ENCODE measurements around the gene CSF2.

CSF2 gene

GRCh38 chr5:132095424-132095972 is 21.9 kb downstream of the CSF2 start:
- H3K4me3 ChIP-seq: no peak overlapping the region

DNA sequence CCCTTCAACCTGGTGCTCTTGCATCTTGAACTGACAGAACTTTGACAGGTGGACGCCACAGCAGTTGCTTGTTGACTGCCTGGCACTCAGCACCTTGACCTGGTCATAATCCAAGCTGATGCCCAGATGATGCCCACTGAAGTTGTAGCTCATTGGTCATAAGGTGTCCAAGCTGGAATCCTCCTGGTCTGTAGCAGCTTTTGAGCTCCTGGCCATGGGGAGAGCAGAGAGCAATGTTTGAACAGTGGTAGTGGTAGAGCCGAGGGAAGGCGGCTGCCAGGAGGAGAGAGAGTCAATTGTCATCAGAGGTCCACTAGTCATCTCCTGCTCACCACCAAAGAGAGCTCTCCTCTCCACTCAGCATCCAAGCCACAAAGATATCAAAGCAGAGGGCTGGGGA is 23.3 kb downstream of the CSF2 start:
- H3K9ac ChIP-seq: no peak overlapping the region
- no peak for TF ChIP-seq Cebpa-rat (IDR thresholded peaks at IDR 0.05)
- no peak overlapping the region for H3K4me3 ChIP-seq
- H3K9me3 ChIP-seq: no peaks in the 10 kb centered on the region
- H3K4me1 ChIP-seq: peaks cover 53% of the 10 kb centered on the region
- no peak overlapping the region for H3K27ac ChIP-seq
- no peaks in the 10 kb centered on the region for H4K20me1 ChIP-seq
- no peaks in the 10 kb centered on the region for H3K36me3 ChIP-seq
- H3K4me2 ChIP-seq: no peak overlapping the region
- H3K27me3 ChIP-seq: no peaks in the 10 kb centered on the region

More at GRCh38 chr5:132095424-132095972, 21.9 kb downstream of the CSF2 start:
- H3K27me3 ChIP-seq: no peaks in the 10 kb centered on the region
- no peak for TF ChIP-seq Cebpa-rat (IDR thresholded peaks at IDR 0.05)
- H3K9me3 ChIP-seq: no peaks in the 10 kb centered on the region
- H3K4me1 ChIP-seq: peaks cover 39% of the 10 kb centered on the region
- no peaks in the 10 kb centered on the region for H4K20me1 ChIP-seq
- H3K4me2 ChIP-seq: peak overlapping the region; percentile 68
- no peak overlapping the region for H3K9ac ChIP-seq
- H3K27ac ChIP-seq: 0 out of 2 replicates have a peak overlapping the region, but pooled peaks have one; percentile 25
- no peaks in the 10 kb centered on the region for H3K36me3 ChIP-seq

DNA sequence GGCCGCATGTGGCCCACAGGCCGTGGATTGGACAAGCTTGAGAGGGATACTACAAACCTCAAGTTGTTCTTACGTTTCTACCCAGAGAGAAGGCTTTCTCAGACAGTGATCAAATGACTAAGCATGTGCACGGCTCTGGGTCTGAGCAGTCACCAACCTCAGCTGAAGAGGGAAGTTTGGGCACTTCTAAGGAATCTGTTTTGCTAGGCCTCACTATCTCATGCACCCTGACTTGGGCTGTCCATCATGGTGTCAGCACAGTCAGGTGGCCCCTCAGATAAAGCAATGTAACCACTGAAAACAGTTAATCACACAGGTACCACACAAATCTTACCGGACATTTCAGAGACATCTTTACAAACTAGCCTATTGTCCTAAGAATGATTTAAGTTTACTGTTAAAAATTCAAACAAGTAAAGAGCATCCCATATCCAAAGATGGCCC is 24.6 kb downstream of the CSF2 start:
- no peaks in the 10 kb centered on the region for H3K36me3 ChIP-seq
- H3K27me3 ChIP-seq: no peaks in the 10 kb centered on the region
- H3K9me3 ChIP-seq: no peaks in the 10 kb centered on the region
- H3K9ac ChIP-seq: no peak overlapping the region
- H3K27ac ChIP-seq: no peak overlapping the region
- H3K4me2 ChIP-seq: no peak overlapping the region
- TF ChIP-seq Cebpa-rat (IDR thresholded peaks at IDR 0.05): no peak
- no peak overlapping the region for H3K4me3 ChIP-seq
- H3K4me1 ChIP-seq: peaks cover 66% of the 10 kb centered on the region
- no peaks in the 10 kb centered on the region for H4K20me1 ChIP-seq

DNA sequence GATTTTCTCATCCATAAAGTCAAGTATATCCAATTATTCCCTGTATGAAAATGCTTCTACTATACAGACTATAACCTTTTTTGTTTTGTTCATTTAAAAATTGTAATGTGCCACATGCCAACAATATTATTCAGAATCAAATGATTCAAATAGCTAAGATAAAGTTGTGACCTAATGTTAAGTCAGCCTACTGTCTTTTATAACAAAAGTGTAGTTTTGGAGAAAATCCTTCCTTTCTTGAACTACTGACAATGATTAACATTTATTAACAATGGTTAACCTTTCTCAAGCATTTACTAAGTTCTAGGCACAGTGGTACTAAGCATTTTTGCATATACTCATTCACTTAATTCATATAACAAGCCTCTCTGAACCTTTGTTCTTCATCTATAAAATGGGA is 25.0 kb downstream of the CSF2 start:
- Histone ChIP-seq H3K4me3 (no peak overlapping the region), H3K9me3 (no peaks in the 10 kb centered on the region), H4K20me1 (no peaks in the 10 kb centered on the region), H3K27me3 (no peaks in the 10 kb centered on the region), H3K27ac (no peak overlapping the region), H3K9ac (no peak overlapping the region), H3K36me3 (no peaks in the 10 kb centered on the region), H3K4me1 (peaks cover 70% of the 10 kb centered on the region), H3K4me2 (no peak overlapping the region)
- no peak for TF ChIP-seq Cebpa-rat (IDR thresholded peaks at IDR 0.05)

DNA sequence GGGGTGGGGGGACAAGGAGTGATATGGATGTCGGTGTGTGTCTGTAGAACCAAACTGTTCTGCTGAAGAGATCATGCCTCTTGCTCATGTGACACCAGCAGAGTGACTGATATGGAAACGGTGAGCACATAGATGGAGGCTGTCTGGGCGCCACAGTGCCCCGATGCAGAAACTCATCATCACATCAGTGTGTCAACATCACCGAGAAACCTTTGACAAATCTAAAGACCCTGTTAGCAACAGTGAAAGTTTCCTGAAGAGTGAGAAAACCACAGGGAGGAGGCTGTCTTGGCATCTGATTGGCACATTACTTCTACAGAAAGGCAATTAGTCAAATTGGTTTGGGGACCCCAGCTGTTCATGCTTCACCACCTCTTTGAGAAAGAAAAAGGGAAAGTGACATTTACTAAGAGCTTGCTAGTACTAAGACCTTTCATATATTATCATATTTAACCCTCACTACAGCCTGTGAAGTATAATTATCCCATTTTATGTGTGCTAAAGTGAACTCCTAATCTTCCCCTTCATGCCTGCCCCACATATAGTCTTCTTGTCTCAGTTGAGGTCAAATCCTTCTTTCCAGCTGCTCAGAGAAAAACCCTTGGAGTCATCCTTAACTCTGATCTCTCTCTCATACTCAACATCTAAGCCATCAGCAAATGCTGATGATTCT is 25.6 kb downstream of the CSF2 start:
- Histone ChIP-seq H3K27ac (no peak overlapping the region), H3K4me2 (peak overlapping the region; percentile 21), H3K36me3 (no peaks in the 10 kb centered on the region), H3K27me3 (no peaks in the 10 kb centered on the region), H3K9me3 (no peaks in the 10 kb centered on the region), H3K4me1 (peaks cover 71% of the 10 kb centered on the region), H4K20me1 (no peaks in the 10 kb centered on the region), H3K4me3 (no peak overlapping the region), H3K9ac (no peak overlapping the region)
- TF ChIP-seq Cebpa-rat (IDR thresholded peaks at IDR 0.05): no peak

GRCh38 chr5:132099905-132100304 is 26.3 kb downstream of the CSF2 start:
- Histone ChIP-seq H3K4me1 (peaks cover 71% of the 10 kb centered on the region), H3K9ac (no peak overlapping the region), H3K36me3 (no peaks in the 10 kb centered on the region), H4K20me1 (no peaks in the 10 kb centered on the region), H3K4me3 (no peak overlapping the region), H3K4me2 (peak overlapping the region; percentile 21), H3K27ac (no peak overlapping the region), H3K27me3 (no peaks in the 10 kb centered on the region), H3K9me3 (no peaks in the 10 kb centered on the region)
- no peak for TF ChIP-seq Cebpa-rat (IDR thresholded peaks at IDR 0.05)

DNA sequence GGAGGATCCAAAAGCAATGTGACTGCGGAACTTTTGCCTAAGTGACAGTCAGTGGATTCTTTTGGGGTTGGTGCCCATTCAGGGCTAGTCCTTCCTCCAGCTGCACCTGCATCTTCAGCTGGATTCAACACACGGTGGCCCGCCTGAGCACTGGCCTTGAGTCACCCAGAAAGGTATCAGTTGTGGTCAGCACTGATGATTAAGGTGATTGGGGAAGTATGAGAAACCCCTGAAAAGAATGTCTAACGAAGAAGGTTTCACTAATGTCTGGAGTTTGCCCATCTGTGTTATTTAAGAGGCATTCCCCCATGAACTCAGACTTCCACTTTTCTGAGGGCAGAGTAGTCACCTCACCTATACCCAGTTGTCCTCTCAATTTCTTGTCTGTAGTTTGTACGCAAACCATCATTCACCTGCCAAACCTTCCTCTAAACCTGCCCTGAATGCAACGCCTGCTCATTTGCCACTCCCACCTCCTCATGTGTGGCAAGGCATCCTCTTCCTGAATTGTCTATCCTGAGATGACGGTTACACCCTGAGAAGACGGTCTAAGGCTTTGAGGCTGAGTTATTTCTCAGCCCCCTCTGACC is 27.2 kb downstream of the CSF2 start:
- Histone ChIP-seq H3K9me3 (no peaks in the 10 kb centered on the region), H3K9ac (no peak overlapping the region), H3K4me2 (peak overlapping the region; percentile 86), H3K4me3 (no peak overlapping the region), H3K27me3 (no peaks in the 10 kb centered on the region), H3K36me3 (no peaks in the 10 kb centered on the region), H3K27ac (peak overlapping the region; percentile 70), H3K4me1 (peaks cover 70% of the 10 kb centered on the region), H4K20me1 (no peaks in the 10 kb centered on the region)
- no peak for TF ChIP-seq Cebpa-rat (IDR thresholded peaks at IDR 0.05)

- Histone ChIP-seq H3K4me1 (peaks cover 67% of the 10 kb centered on the region), H3K9ac (no peak overlapping the region), H3K9me3 (no peaks in the 10 kb centered on the region), H3K36me3 (no peaks in the 10 kb centered on the region), H4K20me1 (no peaks in the 10 kb centered on the region), H3K27ac (peak overlapping the region; percentile 70), H3K4me2 (peak overlapping the region; percentile 86), H3K27me3 (no peaks in the 10 kb centered on the region), H3K4me3 (no peak overlapping the region)
- no peak for TF ChIP-seq Cebpa-rat (IDR thresholded peaks at IDR 0.05)
Measured at GRCh38 chr5:132101385-132101880, 27.8 kb downstream of the CSF2 start.

DNA sequence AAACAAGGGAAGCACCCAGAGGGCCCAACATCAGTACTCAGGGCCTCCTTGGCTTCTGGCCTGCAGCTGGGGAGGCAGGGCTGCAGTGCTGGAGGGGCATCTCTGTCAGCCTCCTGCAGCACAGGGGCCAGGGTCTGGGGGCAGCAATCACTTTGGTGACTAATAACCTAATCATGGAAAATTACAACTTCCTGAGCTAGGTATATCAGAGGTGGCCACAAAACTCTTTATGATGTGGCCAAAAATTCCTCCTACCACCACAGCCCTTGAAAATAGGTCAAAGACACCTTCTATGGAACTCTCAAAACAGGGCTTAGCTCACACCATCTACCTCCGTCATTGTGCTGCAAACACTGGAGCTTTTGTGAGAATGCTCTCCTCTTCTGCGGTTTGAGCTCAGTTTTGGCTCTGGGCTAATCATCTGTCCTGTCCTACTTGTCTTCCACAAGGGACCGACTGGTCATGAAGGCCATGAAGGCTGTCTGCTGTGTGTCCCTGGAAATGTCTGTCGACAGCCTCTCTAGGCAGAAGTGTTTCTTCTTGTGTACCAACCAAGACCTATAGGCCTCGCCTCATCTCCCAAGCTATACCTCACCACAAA is 28.6 kb downstream of the CSF2 start:
- no peaks in the 10 kb centered on the region for H4K20me1 ChIP-seq
- peaks cover 67% of the 10 kb centered on the region for H3K4me1 ChIP-seq
- H3K27me3 ChIP-seq: no peaks in the 10 kb centered on the region
- peak overlapping the region; percentile 86 for H3K4me2 ChIP-seq
- no peak overlapping the region for H3K4me3 ChIP-seq
- H3K27ac ChIP-seq: peak overlapping the region; percentile 95
- H3K9me3 ChIP-seq: no peaks in the 10 kb centered on the region
- H3K36me3 ChIP-seq: no peaks in the 10 kb centered on the region
- no peak for TF ChIP-seq Cebpa-rat (IDR thresholded peaks at IDR 0.05)
- peak overlapping the region; percentile 78; the same call in 1 of the 2 replicates for H3K9ac ChIP-seq

GRCh38 chr5:132102944-132103331 is 29.3 kb downstream of the CSF2 start:
- Histone ChIP-seq H3K36me3 (no peaks in the 10 kb centered on the region), H4K20me1 (no peaks in the 10 kb centered on the region), H3K4me2 (peak overlapping the region; percentile 86), H3K4me3 (peak overlapping the region; percentile 46), H3K27ac (peak overlapping the region; percentile 95), H3K9me3 (0 out of 2 replicates have a peak, but pooled peaks cover 1% of the 10 kb centered on the region), H3K27me3 (no peaks in the 10 kb centered on the region), H3K4me1 (peaks cover 67% of the 10 kb centered on the region), H3K9ac (peak overlapping the region; percentile 78)
- TF ChIP-seq Cebpa-rat (IDR thresholded peaks at IDR 0.05): no peak

Measured in BLaER1 (cell line).